IMR-90 (cell line): Measurements from ENCODE around the gene AGFG1. TPM values are rescaled to one million over a fixed set of nuclear protein-coding genes. Genes with fewer than 3 reads are reported as not detected.

Source experiments
- ATAC-seq: fragments of 200-7000 bp; cut with Tn5 transposase; 2 replicates; pipeline ENCODE4 v1.9.1; 2020; ENCODE audit warnings: low read depth, mild to moderate bottlenecking, moderate library complexity
- BruUV-seq: library from RNA; stranded (reverse); fragments of 400-500 nt; replicated peaks from 2 replicates; lab custom pipeline; 2021; lab: Mats Ljungman, UMichigan
- CTCF ChIA-PET: fragments of 300-600 bp; formaldehyde crosslinking; extraction: SDS; loops from one replicate; lab custom pipeline; 2021; ENCODE audit warnings: antibody characterized with exemption; lab: Yijun Ruan, JAX
- POLR2A ChIA-PET: fragments of 300-600 bp; sonication (Branson Sonifier 250); formaldehyde crosslinking; loops from one replicate; lab custom pipeline; 2022; ENCODE audit warnings: antibody characterized with exemption; ENCODE audit not compliant: unreplicated experiment; lab: Charles Lee
- DNase-seq: peaks from one replicate; pipeline ENCODE4 v3.0.0; 2013
- H2AFZ ChIP-seq: replicated peaks from 2 replicates; pipeline ENCODE3; 2013; ENCODE audit warnings: low read length, mild to moderate bottlenecking; ENCODE audit not compliant: poor library complexity
- H2AK5ac ChIP-seq: 2 replicates; pipeline ENCODE4 v1.6.1; 2013; ENCODE audit warnings: low read depth, low read length, inconsistent platforms
- H2AK9ac ChIP-seq: replicated peaks from 2 replicates; pipeline ENCODE3; 2013; ENCODE audit warnings: mild to moderate bottlenecking, low read depth, low read length, moderate library complexity; ENCODE audit not compliant: poor library complexity
- H2BK120ac ChIP-seq: 2 replicates; pipeline ENCODE4 v1.6.1; 2013; ENCODE audit warnings: low read depth, low read length, inconsistent platforms
- H2BK15ac ChIP-seq: 3 replicates; pipeline ENCODE4 v1.6.1; 2013; ENCODE audit warnings: low read depth, low read length, inconsistent platforms
- H2BK20ac ChIP-seq: 2 replicates; pipeline ENCODE4 v1.6.1; 2013; ENCODE audit warnings: low read depth, mild to moderate bottlenecking, inconsistent platforms, low read length, moderate library complexity
- H2BK5ac ChIP-seq: 2 replicates; pipeline ENCODE4 v1.6.1; 2013; ENCODE audit warnings: mild to moderate bottlenecking, low read depth, low read length, inconsistent platforms; ENCODE audit not compliant: poor library complexity, severe bottlenecking
- H3K14ac ChIP-seq: replicated peaks from 2 replicates; pipeline ENCODE4 v1.6.1; 2013; ENCODE audit warnings: low read depth, low read length, inconsistent platforms
- H3K18ac ChIP-seq: 2 replicates; pipeline ENCODE4 v1.6.1; 2013; ENCODE audit warnings: low read depth, low read length, control low read depth
- H3K23ac ChIP-seq: 2 replicates; pipeline ENCODE4 v1.6.1; 2013; ENCODE audit warnings: low read depth, low read length, inconsistent platforms
- H3K27ac ChIP-seq: 2 replicates; pipeline ENCODE4 v1.5.1; 2013; ENCODE audit warnings: mild to moderate bottlenecking, control low read depth, low read length; ENCODE audit not compliant: insufficient read depth
- H3K27me3 ChIP-seq: 2 replicates; pipeline ENCODE4 v1.6.1; 2013; ENCODE audit warnings: low read length; ENCODE audit not compliant: control insufficient read depth, insufficient read depth
- H3K36me3 ChIP-seq: 2 replicates; pipeline ENCODE4 v1.6.1; 2013; ENCODE audit warnings: low read length, mixed read lengths; ENCODE audit not compliant: control insufficient read depth, insufficient read depth
- H3K4ac ChIP-seq: 2 replicates; pipeline ENCODE4 v1.6.1; 2013; ENCODE audit warnings: low read depth, low read length, inconsistent platforms
- H3K4me1 ChIP-seq: 2 replicates; pipeline ENCODE4 v1.6.1; 2013; ENCODE audit warnings: low read length, mixed read lengths; ENCODE audit not compliant: control insufficient read depth, insufficient read depth
- H3K4me2 ChIP-seq: 2 replicates; pipeline ENCODE4 v1.6.1; 2013; ENCODE audit warnings: low read depth, mild to moderate bottlenecking, control low read depth, low read length, moderate library complexity
- H3K4me3 ChIP-seq: 2 replicates; pipeline ENCODE4 v1.5.1; 2013; ENCODE audit warnings: low read depth, mild to moderate bottlenecking, control low read depth, low read length, moderate library complexity; ENCODE audit not compliant: insufficient read depth
- H3K56ac ChIP-seq: 2 replicates; pipeline ENCODE4 v1.6.1; 2013; ENCODE audit warnings: low read length, inconsistent platforms; ENCODE audit not compliant: insufficient read depth; ENCODE audit errors: extremely low read depth
- H3K79me1 ChIP-seq, 2 experiments: 2 replicates each; pipeline ENCODE4 v1.6.1; 2013; ENCODE audit warnings: low read length in 2 of 2, inconsistent platforms in 1 of 2, low read depth in 1 of 2
- H3K9ac ChIP-seq: 2 replicates; pipeline ENCODE4 v1.6.1; 2013; ENCODE audit warnings: low read depth, low read length, control low read depth
- H3K9me1 ChIP-seq: 2 replicates; pipeline ENCODE4 v1.6.1; 2013; ENCODE audit warnings: low read length, inconsistent platforms; ENCODE audit not compliant: insufficient read depth
- H3K9me3 ChIP-seq: 2 replicates; pipeline ENCODE4 v1.6.1; 2013; ENCODE audit warnings: low read length; ENCODE audit not compliant: control insufficient read depth, insufficient read depth
- H4K20me1 ChIP-seq: 2 replicates; pipeline ENCODE4 v1.6.1; 2013; ENCODE audit warnings: low read length, inconsistent platforms; ENCODE audit not compliant: insufficient read depth
- H4K5ac ChIP-seq: 2 replicates; pipeline ENCODE4 v1.6.1; 2013; ENCODE audit warnings: mild to moderate bottlenecking, low read depth, low read length, control low read depth
- H4K8ac ChIP-seq, 2 experiments: 2 replicates each; pipeline ENCODE4 v1.6.1; 2013; ENCODE audit warnings: low read depth in 2 of 2, low read length in 2 of 2, control low read depth in 1 of 2, inconsistent platforms in 1 of 2
- H4K91ac ChIP-seq: 2 replicates; pipeline ENCODE4 v1.6.1; 2013; ENCODE audit warnings: low read depth, low read length, inconsistent platforms; ENCODE audit not compliant: insufficient read depth
- BHLHE40 ChIP-seq: fragments of 150-350 bp; IDR thresholded peaks from 2 replicates; pipeline ENCODE4 v1.6.1; 2016; ENCODE audit warnings: mild to moderate bottlenecking, low read depth, low read length
- CEBPB ChIP-seq: IDR thresholded peaks from 2 replicates; pipeline ENCODE4 v1.6.1; 2012; ENCODE audit warnings: low read depth, low read length, improper control_type of control experiment
- FOS ChIP-seq: fragments of 150-350 bp; IDR thresholded peaks from 2 replicates; pipeline ENCODE4 v1.6.1; 2016; ENCODE audit warnings: low read depth, low read length
- MAFK ChIP-seq: IDR thresholded peaks from 2 replicates; pipeline ENCODE4 v1.6.1; 2012; ENCODE audit warnings: low read depth, low read length, improper control_type of control experiment
- SMC3 ChIP-seq: fragments of 150-350 bp; IDR thresholded peaks from 2 replicates; pipeline ENCODE4 v1.6.1; 2016; ENCODE audit warnings: low read depth, mild to moderate bottlenecking, antibody characterized with exemption, low read length, moderate library complexity
- USF2 ChIP-seq: fragments of 150-350 bp; IDR thresholded peaks from 2 replicates; pipeline ENCODE4 v1.6.1; 2017; ENCODE audit warnings: mild to moderate bottlenecking, antibody characterized with exemption, low read length, low read depth
- WGBS, 2 experiments: methylation state at CpG; one replicate each; pipeline versions ENCODE4 v1.1.5 to v1.1.7; 2013; ENCODE audit warnings: missing lambda C conversion rate in 2 of 2; ENCODE audit not compliant: insufficient read length in 1 of 2; ENCODE audit errors: extremely low coverage in 2 of 2; 5-methylcytosine and 5-hydroxymethylcytosine counted together
- dilution Hi-C: fragments of 300-500 bp; cut with HindIII; formaldehyde crosslinking; loops from one replicate; pipeline ENCODE4 v1.14.3; 2018; ENCODE audit warnings: low sequenced_read_pairs; ENCODE audit not compliant: unreplicated experiment
- in situ Hi-C: fragments of 300-500 bp; cut with MboI; formaldehyde crosslinking; loops from 3 replicates; pipeline ENCODE4 v1.14.3; 2019; ENCODE audit warnings: low sequenced_read_pairs, inconsistent platforms, mixed read lengths
- intact Hi-C: fragments of 100-400 bp; cut with micrococcal nuclease; formaldehyde crosslinking; loops from 2 replicates; pipeline ENCODE4 v1.10.0; 2022
- polyA plus RNA-seq, 3 experiments: library from polyadenylated mRNA; depleted of rRNA; stranded (reverse); fragments of >200 nt; gene quantifications; 2 replicates each; pipeline ENCODE4 v1.2.3, GENCODE V29; 2012; ENCODE audit warnings: low replicate concordance in 1 of 3
- total RNA-seq: library from RNA; depleted of rRNA; stranded (reverse); fragments of >200 nt; gene quantifications from 2 replicates; pipeline ENCODE4 v1.2.3, GENCODE V29; 2012

The AGFG1 gene
- total and polyA plus RNA-seq, 2 of the 4 experiments (the other 2 are of a cell fraction), result 58.4 to 126 TPM

- no peak overlapping the region for H2AK9ac ChIP-seq
- H3K9me3 ChIP-seq, result no peaks in the 10 kb centered on the region
- ChIA-PET CTCF (no interaction called here), POLR2A (no interaction called here)
- no peak overlapping the region for H3K18ac ChIP-seq
- H4K20me1 ChIP-seq, result no peaks in the 10 kb centered on the region
- no peak overlapping the region for H2BK120ac ChIP-seq
- H2BK15ac ChIP-seq, result no peak overlapping the region
- no peak for DNase-seq
- TF ChIP-seq CEBPB (no peak), BHLHE40 (no peak), USF2 (no peak), FOS (no peak), SMC3 (no peak), MAFK (no peak)
- H4K5ac ChIP-seq, result no peak overlapping the region
- H3K4me1 ChIP-seq, result peaks cover 3% of the 10 kb centered on the region; the same call in 1 of the 2 replicates
- no peak overlapping the region for H2AFZ ChIP-seq
- no peaks in the 10 kb centered on the region for H3K27me3 ChIP-seq
- no peak overlapping the region for H3K4me3 ChIP-seq
- H3K79me1 ChIP-seq, result no peaks in the 10 kb centered on the region
- H2AK5ac ChIP-seq, result no peak overlapping the region
- dilution Hi-C loops (no loop called here), in situ Hi-C loops (no loop called here), intact Hi-C loops (no loop called here)
- no peak overlapping the region for H4K91ac ChIP-seq
- BruUV-seq, result no TSS peak
- H2BK5ac ChIP-seq, result no peak overlapping the region
- H3K4me2 ChIP-seq, result no peak overlapping the region
- no peak overlapping the region for H2BK20ac ChIP-seq
- no peak for ATAC-seq
- H3K9me1 ChIP-seq, result no peaks in the 10 kb centered on the region; the same call in 1 of the 2 replicates
- H3K9ac ChIP-seq, result no peak overlapping the region
- H3K14ac ChIP-seq, result no peak overlapping the region
- no peak overlapping the region for H4K8ac ChIP-seq
- no peak overlapping the region for H3K23ac ChIP-seq
- no peaks in the 10 kb centered on the region for H3K36me3 ChIP-seq
- no peak overlapping the region for H3K27ac ChIP-seq
- no CpG with 5 or more reads among the region's 1 CpG for WGBS, 2 experiments
- no peak overlapping the region for H3K4ac ChIP-seq
- no peak overlapping the region for H3K56ac ChIP-seq
These were observed 18.1 kb upstream of the AGFG1 start for GRCh38 chr2:227453810-227454209.
